ENCODE results near the gene NDUFB2.

NDUFB2 gene

GRCh38 chr7:140745266-140746058, 49.0 kb downstream of the NDUFB2 start:
- no peak for DNase-seq

DNA sequence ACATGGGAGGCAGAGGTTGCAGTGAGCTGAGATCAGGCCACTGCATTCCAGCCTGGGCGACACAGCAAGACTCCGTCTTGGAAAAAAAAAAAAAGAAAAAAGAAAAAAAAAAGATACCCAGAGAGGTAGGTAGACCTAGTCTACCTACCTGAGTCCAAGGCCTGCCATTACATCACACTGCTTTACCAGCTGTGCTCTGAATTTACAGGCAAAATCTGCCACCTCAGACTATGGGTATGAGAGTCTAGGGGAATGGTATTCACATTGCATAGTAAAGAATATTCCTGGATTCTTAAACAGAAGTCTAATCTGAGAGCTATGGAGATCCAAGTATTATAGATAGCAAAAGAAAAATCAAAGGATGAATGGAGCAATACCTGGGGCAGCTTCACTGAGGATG, 50.2 kb downstream of the NDUFB2 start:
- no peak for DNase-seq

DNA sequence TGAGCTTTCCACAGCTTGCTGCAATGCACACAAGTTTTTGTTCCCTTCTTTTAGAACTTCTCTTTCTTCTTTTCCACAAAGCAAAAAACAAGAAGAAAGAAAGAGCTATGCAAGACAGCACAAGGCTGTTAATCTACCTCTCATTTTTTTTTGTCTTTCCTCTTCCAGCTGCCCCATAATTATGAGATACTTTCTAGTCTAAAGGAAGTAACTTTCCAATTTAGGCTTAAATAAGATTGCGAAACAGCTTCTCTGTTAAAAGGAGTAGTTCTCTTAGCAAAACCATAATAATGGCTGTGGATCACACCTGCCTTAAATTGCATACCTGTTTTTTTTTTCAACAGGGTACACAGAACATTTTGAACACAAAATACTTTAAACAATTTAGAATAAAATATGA, 56.0 kb downstream of the NDUFB2 start:
- no peak for DNase-seq

- no peak for DNase-seq
Measured at GRCh38 chr7:140754506-140754905, 58.0 kb downstream of the NDUFB2 start.
